Measurements from ENCODE around the gene DLG5.

- TF ChIP-seq CTCF (IDR thresholded peaks at IDR 0.05; ENCODE audit: poor library complexity) (no peak), EZH2 (IDR thresholded peaks at IDR 0.05; ENCODE audit: borderline replicate concordance) (no peak)
Measured at GRCh38 chr10:77907462-77907861, 19.1 kb downstream of the DLG5 start.
